Heart right ventricle (tissue), 16 donors: ENCODE measurements around the gene CARMIL1. TPM values are rescaled to one million over a fixed set of nuclear protein-coding genes. Genes with fewer than 3 reads are reported as not detected.

Source experiments
- ATAC-seq, 8 donors: fragments of 200-7000 bp; cut with Tn5 transposase; one replicate each; pipeline ENCODE4 v1.9.1; 2020; ENCODE audit warnings: mild to moderate bottlenecking in 8 of 8, moderate library complexity in 8 of 8, moderate number of reproducible peaks in 1 of 8
- DNase-seq, 2 donors: peaks; one replicate each; pipeline ENCODE4 v3.0.0-alpha.2; 2020
- H3K27ac ChIP-seq, 10 donors: fragments of 200-600 bp; sonication (generic) in 2 of 10; one replicate each; pipeline versions ENCODE4 v1.5.0 to v1.8.0; 2020 to 2022; ENCODE audit warnings: mild to moderate bottlenecking in 3 of 10
- H3K27me3 ChIP-seq, 7 donors: fragments of 200-600 bp; one replicate each; pipeline ENCODE4 v1.8.0; 2021 to 2022; ENCODE audit warnings: mild to moderate bottlenecking in 2 of 7
- H3K36me3 ChIP-seq, 9 donors: fragments of 200-600 bp; sonication (generic) in 1 of 9; one replicate each; pipeline versions ENCODE4 v1.5.0 to v1.8.0; 2020 to 2022; ENCODE audit warnings: mild to moderate bottlenecking in 2 of 9
- H3K4me1 ChIP-seq, 9 donors: fragments of 200-600 bp; sonication (generic) in 1 of 9; one replicate each; pipeline versions ENCODE4 v1.5.0 to v1.8.0; 2020 to 2022; ENCODE audit warnings: mild to moderate bottlenecking in 4 of 9
- H3K4me3 ChIP-seq, 10 donors: fragments of 200-600 bp; sonication (generic) in 2 of 10; one replicate each; pipeline versions ENCODE4 v1.5.0 to v1.8.0; 2020 to 2022; ENCODE audit warnings: mild to moderate bottlenecking in 7 of 10, moderate library complexity in 2 of 10
- H3K9me3 ChIP-seq, 11 donors: fragments of 200-600 bp in 10 of 11; sonication (generic) in 2 of 11; one replicate each; pipeline versions ENCODE4 v1.5.0 to v1.8.0; 2013 to 2022; ENCODE audit warnings: mild to moderate bottlenecking in 2 of 11, control low read depth in 1 of 11, moderate library complexity in 1 of 11
- WGBS, 2 donors: extraction: QIAGEN DNeasy Blood & Tissue Kit; methylation state at CpG; one replicate each; pipeline ENCODE4 v1.1.7; 2013; ENCODE audit warnings: inconsistent platforms in 1 of 2; 5-methylcytosine and 5-hydroxymethylcytosine counted together
- intact Hi-C, 10 donors: fragments of 100-400 bp; cut with DNase I; formaldehyde crosslinking; loops; one replicate each; pipeline versions ENCODE4 v1.11.1 to v1.14.2; 2022
- polyA plus RNA-seq, 2 donors: library from polyadenylated mRNA; stranded (reverse); fragments of 200-250 nt; gene quantifications; one replicate each; pipeline ENCODE4 v1.2.3, GENCODE V29; 2013
- total RNA-seq, 10 donors: library from RNA; stranded (reverse); fragmentation: NEBNext Ultra II Directional in 3 of 10; extraction: Animal tissue kit (Norgen Biotek cat#: 25700) in 3 of 10; gene quantifications; one replicate each; pipeline versions ENCODE4 v1.2.1 to v1.2.4, GENCODE V29; 2021 to 2023
- TF ChIP-seq, protein P1 (sequence below), 9 donors: fragments of 200-600 bp; sonication (generic) in 2 of 9; IDR thresholded peaks; one replicate each; pipeline versions ENCODE4 v1.5.0 to v1.8.0; 2021 to 2022; ENCODE audit warnings: antibody characterized with exemption in 9 of 9, mild to moderate bottlenecking in 5 of 9, moderate library complexity in 1 of 9
- donor health status: Arrhythmogenic right ventricular cardiomyopathy.
- donor health status: ischemic (EF 13 %, LVEDD 7.1; RV severe dilation, severe dysfunction).
- donor health status: healthy with polysubstance abuse.
- donor health status: DM: no; HTN: yes; CAD: no.
- donor health status: DM: no; HTN: no; CAD: no.
- donor health status: ischemic (EF 25% LVEDD 6.9; RV normal size, moderate dysfunction).
- donor health status: ischemic (EF 25% LVEDD 5.7; RV mildly dilated, moderate dysfunction).
- donor health status: healthy.
- donor health status: DM: yes; HTN: yes; CAD: no.
- donor health status: Ischemic cardiomyopathy.
- donor health status: ischemic (EF 35%, LVEDD 5.7; RV mildly dilated, moderate dysfunction).
- donor health status: nonischemic (EF 11% LVEDD 7.7; RV severe dilation, severe dysfunction).
- donor health status: DM: yes; HTN: yes; CAD: no.
- donor health status: PGD.
- donor health status: ischemic (EF 29% LVEDD 5.4; RV normal size, mild dysfunction).
- donor health status: nonischemic (EF 23%, LVEDD 6.1; RV moderate dilation, normal function).

The CARMIL1 gene
- total and polyA plus RNA-seq, 12 donors: 1.2 to 10.3 (median 4.1) TPM

DNA sequence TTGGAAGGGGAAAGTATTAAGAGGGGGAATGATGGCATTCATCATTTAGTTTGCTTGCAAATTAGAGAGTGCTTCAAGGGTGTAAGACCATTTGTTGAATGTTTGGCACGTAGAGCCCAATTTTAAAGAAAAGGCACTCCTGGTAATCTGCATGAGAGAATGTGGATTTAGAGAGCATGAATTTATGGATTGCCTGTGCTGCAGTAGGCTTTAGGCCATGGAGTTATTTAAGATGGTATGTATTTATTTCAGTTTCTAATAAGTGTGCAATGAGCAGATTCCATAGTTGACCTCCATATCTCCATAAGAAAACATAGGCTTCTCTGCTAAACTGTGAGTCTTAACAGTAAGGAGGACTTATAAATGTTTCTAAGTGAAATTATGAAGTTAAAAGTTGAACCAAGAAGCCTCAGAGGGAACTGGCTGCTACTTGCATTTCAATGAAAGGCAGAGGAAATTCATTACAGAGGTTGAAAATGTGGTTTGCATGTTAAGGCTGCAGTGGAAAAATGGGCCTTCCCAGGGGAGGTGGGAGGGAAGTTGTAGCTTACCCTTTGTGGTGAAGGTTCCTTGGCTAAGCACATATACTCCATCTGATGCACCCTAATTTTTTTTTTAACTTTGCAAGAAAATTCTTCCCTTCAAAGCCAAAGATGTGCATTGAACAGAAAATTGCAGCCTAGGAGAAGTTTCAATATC is 134.2 kb downstream of the CARMIL1 start:
- 66 to 69% methylated on average over 1 of the region's 1 CpG for WGBS, 2 donors
- no peaks in the 10 kb centered on the region for H3K9me3 ChIP-seq
- intact Hi-C loops: no loop called here
- no peaks in the 10 kb centered on the region for H3K27me3 ChIP-seq
- peaks cover 0 to 3% (median 0%) of the 10 kb centered on the region in 9 donors for H3K36me3 ChIP-seq
- no peak overlapping the region for H3K4me3 ChIP-seq
- peak in 1 of 8 donors; percentile 52 for ATAC-seq
- peak in 1 of 2 donors; percentile 16 for DNase-seq
- no peak overlapping the region for H3K27ac ChIP-seq
- H3K4me1 ChIP-seq: peaks cover 0 to 40% (median 23%) of the 10 kb centered on the region in 9 donors
- TF ChIP-seq, protein P1, sequence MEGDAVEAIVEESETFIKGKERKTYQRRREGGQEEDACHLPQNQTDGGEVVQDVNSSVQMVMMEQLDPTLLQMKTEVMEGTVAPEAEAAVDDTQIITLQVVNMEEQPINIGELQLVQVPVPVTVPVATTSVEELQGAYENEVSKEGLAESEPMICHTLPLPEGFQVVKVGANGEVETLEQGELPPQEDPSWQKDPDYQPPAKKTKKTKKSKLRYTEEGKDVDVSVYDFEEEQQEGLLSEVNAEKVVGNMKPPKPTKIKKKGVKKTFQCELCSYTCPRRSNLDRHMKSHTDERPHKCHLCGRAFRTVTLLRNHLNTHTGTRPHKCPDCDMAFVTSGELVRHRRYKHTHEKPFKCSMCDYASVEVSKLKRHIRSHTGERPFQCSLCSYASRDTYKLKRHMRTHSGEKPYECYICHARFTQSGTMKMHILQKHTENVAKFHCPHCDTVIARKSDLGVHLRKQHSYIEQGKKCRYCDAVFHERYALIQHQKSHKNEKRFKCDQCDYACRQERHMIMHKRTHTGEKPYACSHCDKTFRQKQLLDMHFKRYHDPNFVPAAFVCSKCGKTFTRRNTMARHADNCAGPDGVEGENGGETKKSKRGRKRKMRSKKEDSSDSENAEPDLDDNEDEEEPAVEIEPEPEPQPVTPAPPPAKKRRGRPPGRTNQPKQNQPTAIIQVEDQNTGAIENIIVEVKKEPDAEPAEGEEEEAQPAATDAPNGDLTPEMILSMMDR (IDR thresholded peaks at IDR 0.05): no peak

- peaks cover 0 to 43% (median 23%) of the 10 kb centered on the region in 9 donors for H3K4me1 ChIP-seq
- H3K27ac ChIP-seq: no peak overlapping the region
- ATAC-seq: no peak
- DNase-seq: no peak
- TF ChIP-seq, protein P1 (IDR thresholded peaks at IDR 0.05): no peak
- H3K4me3 ChIP-seq: no peak overlapping the region
- H3K27me3 ChIP-seq: no peaks in the 10 kb centered on the region
- intact Hi-C loops: no loop called here
- H3K36me3 ChIP-seq: no peaks in the 10 kb centered on the region
- 29 to 48% methylated on average over 1 of the region's 1 CpG for WGBS, 2 donors
- no peaks in the 10 kb centered on the region for H3K9me3 ChIP-seq
Observed at GRCh38 chr6:25414168-25414567, 135.0 kb downstream of the CARMIL1 start.

DNA sequence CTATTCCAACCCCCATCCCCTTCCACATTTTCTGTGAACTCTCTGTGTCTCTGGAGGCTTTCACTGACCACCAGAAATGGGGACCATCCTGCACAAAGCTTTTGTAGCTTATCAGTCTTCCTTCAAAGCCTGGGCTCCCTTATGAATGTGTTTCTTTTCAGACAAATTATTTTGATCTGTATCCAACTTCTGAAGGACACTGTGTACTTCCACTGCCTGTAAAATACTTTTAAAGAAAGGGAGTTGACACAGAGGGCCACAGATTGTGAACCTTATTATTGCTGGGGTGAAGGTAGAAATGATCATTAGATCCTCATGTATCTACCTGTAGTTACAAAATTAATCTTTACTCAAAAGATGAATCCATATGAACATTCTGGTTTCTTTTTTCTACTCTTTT is 135.6 kb downstream of the CARMIL1 start:
- no peak for DNase-seq
- no peaks in the 10 kb centered on the region for H3K27me3 ChIP-seq
- no peak overlapping the region for H3K27ac ChIP-seq
- H3K36me3 ChIP-seq: peaks cover 0 to 3% (median 0%) of the 10 kb centered on the region in 9 donors
- peak in 1 of 8 donors; percentile 37 for ATAC-seq
- intact Hi-C loops: no loop called here
- TF ChIP-seq, protein P1 (IDR thresholded peaks at IDR 0.05): no peak
- H3K9me3 ChIP-seq: peaks cover 0 to under 1% (median 0%) of the 10 kb centered on the region in 11 donors
- peaks cover 0 to 46% (median 23%) of the 10 kb centered on the region in 9 donors for H3K4me1 ChIP-seq
- no peak overlapping the region for H3K4me3 ChIP-seq

DNA sequence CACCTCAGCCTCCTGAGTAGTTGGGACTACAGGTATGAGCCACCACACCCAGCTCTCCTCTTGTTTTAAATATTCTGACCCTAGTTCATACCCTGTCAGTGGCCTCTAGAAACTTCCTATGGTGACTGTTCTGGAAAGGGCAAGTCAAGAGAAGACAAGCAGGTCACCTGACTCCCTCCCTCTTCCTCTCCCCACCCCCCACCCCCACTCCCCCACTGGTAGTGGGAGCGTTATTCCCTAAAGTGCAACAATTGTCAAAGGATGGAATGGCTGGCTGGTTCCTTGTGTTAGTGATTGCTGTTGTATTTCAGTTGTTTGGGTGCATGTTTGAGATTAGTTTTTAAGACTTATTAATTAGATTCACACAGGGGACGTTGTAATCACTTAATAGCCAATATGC is 136.1 kb downstream of the CARMIL1 start:
- WGBS, 2 donors: 57% methylated on average over 2 of the region's 2 CpGs
- Histone ChIP-seq H3K9me3 (peaks cover 0 to 5% (median 0%) of the 10 kb centered on the region in 11 donors), H3K4me3 (no peak overlapping the region), H3K36me3 (peaks cover 0 to 8% (median 0%) of the 10 kb centered on the region in 9 donors), H3K4me1 (peaks cover 0 to 46% (median 23%) of the 10 kb centered on the region in 9 donors), H3K27me3 (no peaks in the 10 kb centered on the region), H3K27ac (no peak overlapping the region)
- DNase-seq: no peak
- no peak for ATAC-seq
- intact Hi-C loops: no loop called here
- TF ChIP-seq, protein P1 (IDR thresholded peaks at IDR 0.05): no peak
